GM12864 (cell line): Measurements from ENCODE around the gene C1orf122.

ENCODE experiments used
- DNase-seq: peaks from one replicate; pipeline ENCODE4 v3.0.0-alpha.2; 2011; ENCODE audit warnings: low read depth
- H3K4me3 ChIP-seq: 2 replicates; pipeline ENCODE4 v1.5.1; 2011; ENCODE audit warnings: mild to moderate bottlenecking, low read depth, low read length, control low read depth
- CTCF ChIP-seq: IDR thresholded peaks from 2 replicates; pipeline ENCODE4 v1.5.1; 2011; ENCODE audit warnings: low read depth, mild to moderate bottlenecking, moderate library complexity, low read length, control low read depth, inconsistent platforms; ENCODE audit errors: missing control alignments

Gene C1orf122

GRCh38 chr1:37854406-37854805 lies 46.8 kb downstream of the C1orf122 start:
- no peak for DNase-seq
- TF ChIP-seq CTCF = no peak
- H3K4me3 ChIP-seq = no peak overlapping the region
